SU-DHL-6 (cell line): Measurements from ENCODE around the gene ZMIZ1.

Source experiments
- H2AFZ ChIP-seq: fragments of 200-600 bp; sonication (generic); 2 replicates; pipeline ENCODE4 v1.6.1; 2014; ENCODE audit warnings: low read depth, mild to moderate bottlenecking, moderate library complexity, mixed read lengths, antibody characterized with exemption, low read length; ENCODE audit not compliant: severe bottlenecking
- H3F3A ChIP-seq: fragments of 200-600 bp; shearing (Covaris generic); 2 replicates; pipeline ENCODE4 v1.6.0; 2016; ENCODE audit warnings: antibody characterized with exemption, mild to moderate bottlenecking; ENCODE audit not compliant: insufficient read depth
- H3K27ac ChIP-seq: fragments of 200-600 bp; sonication (generic); 2 replicates; pipeline ENCODE4 v1.5.1; 2016; ENCODE audit warnings: low read depth, mild to moderate bottlenecking, low read length, moderate library complexity, mixed read lengths
- H3K27me3 ChIP-seq: fragments of 200-600 bp; sonication (generic), shearing (Covaris generic); 2 replicates; pipeline ENCODE4 v1.6.0; 2014; ENCODE audit warnings: mild to moderate bottlenecking, low read length
- H3K36me3 ChIP-seq: fragments of 200-600 bp; sonication (generic); 2 replicates; pipeline ENCODE4 v1.6.1; 2014; ENCODE audit warnings: mild to moderate bottlenecking, low read length, mixed read lengths
- H3K4me2 ChIP-seq: fragments of 300-600, 200-600 bp; shearing (Covaris generic), sonication (generic); 2 replicates; pipeline ENCODE4 v1.6.0; 2014; ENCODE audit warnings: low read length, low read depth, mild to moderate bottlenecking; ENCODE audit not compliant: poor library complexity, severe bottlenecking
- H3K4me3 ChIP-seq: fragments of 200-600 bp; sonication (generic); 2 replicates; pipeline ENCODE4 v1.5.1; 2014; ENCODE audit warnings: antibody characterized with exemption, low read length, mild to moderate bottlenecking, mixed read lengths; ENCODE audit not compliant: insufficient read depth, poor library complexity, severe bottlenecking
- H3K79me2 ChIP-seq: fragments of 200-600 bp; sonication (generic); 2 replicates; pipeline ENCODE4 v1.6.1; 2014; ENCODE audit warnings: mild to moderate bottlenecking, low read length, moderate library complexity; ENCODE audit not compliant: insufficient read depth
- H3K9ac ChIP-seq: fragments of 200-600 bp; sonication (generic); 2 replicates; pipeline ENCODE4 v1.7.0; 2014; ENCODE audit warnings: mild to moderate bottlenecking, low read length
- H3K9me2 ChIP-seq: fragments of 200-600 bp; sonication (generic); replicated peaks from 2 replicates; pipeline ENCODE4 v1.6.1; 2014; ENCODE audit warnings: low read length; ENCODE audit not compliant: insufficient read depth
- H3K9me3 ChIP-seq: fragments of 200-600 bp; sonication (generic); 2 replicates; pipeline ENCODE4 v1.6.1; 2014; ENCODE audit warnings: low read length, mixed read lengths; ENCODE audit not compliant: insufficient read depth
- H4K20me1 ChIP-seq: fragments of 200-600 bp; sonication (generic); 2 replicates; pipeline ENCODE4 v1.6.1; 2014; ENCODE audit warnings: low read depth, mild to moderate bottlenecking, antibody characterized with exemption, low read length, moderate library complexity, mixed read lengths
- EZH2phosphoT487 ChIP-seq: fragments of 200-600 bp; sonication (generic), shearing (Covaris generic); conservative IDR thresholded peaks from 2 replicates; pipeline ENCODE4 v1.6.1; 2018; ENCODE audit warnings: mild to moderate bottlenecking, antibody characterized with exemption, low read length, moderate library complexity, mixed read lengths
- TF ChIP-seq, protein P1 (sequence below): fragments of 200-600 bp; sonication (generic); IDR thresholded peaks from one replicate; pipeline ENCODE4 v1.5.1; 2017; ENCODE audit warnings: antibody characterized with exemption, mild to moderate bottlenecking, low read length, moderate library complexity; ENCODE audit not compliant: insufficient read depth, poor library complexity, severe bottlenecking

ZMIZ1 gene

DNA sequence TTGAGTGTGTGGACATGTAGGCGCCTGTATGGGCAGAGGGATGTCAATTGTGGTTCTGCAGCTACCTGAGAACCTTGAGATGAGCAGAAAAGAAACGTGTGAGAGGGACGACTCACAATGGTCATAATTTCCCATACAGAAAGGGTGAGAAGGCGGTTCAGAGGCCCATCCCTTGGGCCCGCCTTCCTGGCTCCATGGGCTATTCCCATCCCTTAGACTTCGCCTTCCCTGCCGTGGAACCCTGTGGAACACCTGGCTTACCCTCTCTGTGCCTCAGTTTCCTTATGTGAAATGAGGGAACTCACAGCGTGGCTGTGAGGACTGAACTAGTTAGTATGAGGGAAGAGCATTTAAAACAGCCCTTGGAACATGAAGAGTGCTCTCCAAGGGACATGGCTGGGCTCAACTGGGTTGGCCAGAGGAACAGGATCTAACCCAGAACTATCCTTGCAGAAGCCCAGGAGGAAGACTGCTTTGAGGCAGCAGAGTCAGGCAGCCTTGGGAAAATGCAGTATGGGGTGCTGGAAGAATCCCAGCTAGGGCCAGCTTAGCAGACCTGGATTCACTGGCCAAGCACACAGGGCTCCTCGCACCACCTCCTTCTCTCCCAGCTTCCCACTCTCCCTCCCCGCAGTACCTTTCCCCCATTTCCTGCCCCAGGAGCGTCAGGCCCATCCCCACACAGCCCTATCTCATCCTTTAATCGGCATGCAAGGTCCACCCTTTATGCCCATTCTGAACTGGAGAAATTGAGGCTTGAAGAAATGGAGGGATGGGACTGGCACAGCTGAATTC is 11.1 kb upstream of the ZMIZ1 start:
- H3K9me3 ChIP-seq, result no peaks in the 10 kb centered on the region
- H3K4me2 ChIP-seq, result no peak overlapping the region
- H3K36me3 ChIP-seq, result no peaks in the 10 kb centered on the region
- no peaks in the 10 kb centered on the region for H3F3A ChIP-seq
- H3K27me3 ChIP-seq, result no peaks in the 10 kb centered on the region
- H3K4me3 ChIP-seq, result no peak overlapping the region
- H3K9me2 ChIP-seq, result no peaks in the 10 kb centered on the region
- H2AFZ ChIP-seq, result no peak overlapping the region
- no peak for TF ChIP-seq EZH2phosphoT487
- TF ChIP-seq, protein P1, sequence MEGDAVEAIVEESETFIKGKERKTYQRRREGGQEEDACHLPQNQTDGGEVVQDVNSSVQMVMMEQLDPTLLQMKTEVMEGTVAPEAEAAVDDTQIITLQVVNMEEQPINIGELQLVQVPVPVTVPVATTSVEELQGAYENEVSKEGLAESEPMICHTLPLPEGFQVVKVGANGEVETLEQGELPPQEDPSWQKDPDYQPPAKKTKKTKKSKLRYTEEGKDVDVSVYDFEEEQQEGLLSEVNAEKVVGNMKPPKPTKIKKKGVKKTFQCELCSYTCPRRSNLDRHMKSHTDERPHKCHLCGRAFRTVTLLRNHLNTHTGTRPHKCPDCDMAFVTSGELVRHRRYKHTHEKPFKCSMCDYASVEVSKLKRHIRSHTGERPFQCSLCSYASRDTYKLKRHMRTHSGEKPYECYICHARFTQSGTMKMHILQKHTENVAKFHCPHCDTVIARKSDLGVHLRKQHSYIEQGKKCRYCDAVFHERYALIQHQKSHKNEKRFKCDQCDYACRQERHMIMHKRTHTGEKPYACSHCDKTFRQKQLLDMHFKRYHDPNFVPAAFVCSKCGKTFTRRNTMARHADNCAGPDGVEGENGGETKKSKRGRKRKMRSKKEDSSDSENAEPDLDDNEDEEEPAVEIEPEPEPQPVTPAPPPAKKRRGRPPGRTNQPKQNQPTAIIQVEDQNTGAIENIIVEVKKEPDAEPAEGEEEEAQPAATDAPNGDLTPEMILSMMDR, result no peak
- no peak overlapping the region for H3K9ac ChIP-seq
- no peaks in the 10 kb centered on the region for H3K79me2 ChIP-seq
- no peak overlapping the region for H3K27ac ChIP-seq
- no peaks in the 10 kb centered on the region for H4K20me1 ChIP-seq

GRCh38 chr10:79058899-79059841 is 9.6 kb upstream of the ZMIZ1 start:
- no peaks in the 10 kb centered on the region for H3K27me3 ChIP-seq
- H2AFZ ChIP-seq, result no peak overlapping the region
- H3K36me3 ChIP-seq, result no peaks in the 10 kb centered on the region
- no peak overlapping the region for H3K4me2 ChIP-seq
- H3K9ac ChIP-seq, result no peak overlapping the region
- no peak overlapping the region for H3K27ac ChIP-seq
- no peaks in the 10 kb centered on the region for H3K9me3 ChIP-seq
- H3F3A ChIP-seq, result no peaks in the 10 kb centered on the region
- no peaks in the 10 kb centered on the region for H3K9me2 ChIP-seq
- H4K20me1 ChIP-seq, result no peaks in the 10 kb centered on the region
- no peaks in the 10 kb centered on the region for H3K79me2 ChIP-seq
- H3K4me3 ChIP-seq, result no peak overlapping the region
- TF ChIP-seq EZH2phosphoT487, result no peak
- TF ChIP-seq, protein P1, result no peak

GRCh38 chr10:79059859-79060379 is 8.8 kb upstream of the ZMIZ1 start:
- H4K20me1 ChIP-seq, result no peaks in the 10 kb centered on the region
- H3K4me2 ChIP-seq, result no peak overlapping the region
- no peaks in the 10 kb centered on the region for H3K36me3 ChIP-seq
- H3F3A ChIP-seq, result no peaks in the 10 kb centered on the region
- TF ChIP-seq, protein P1, result no peak
- TF ChIP-seq EZH2phosphoT487, result no peak
- H3K4me3 ChIP-seq, result no peak overlapping the region
- H3K9ac ChIP-seq, result no peak overlapping the region
- H3K9me2 ChIP-seq, result no peaks in the 10 kb centered on the region
- no peaks in the 10 kb centered on the region for H3K9me3 ChIP-seq
- H3K27me3 ChIP-seq, result no peaks in the 10 kb centered on the region
- no peak overlapping the region for H3K27ac ChIP-seq
- no peaks in the 10 kb centered on the region for H3K79me2 ChIP-seq
- no peak overlapping the region for H2AFZ ChIP-seq
